Progenitor cell of endocrine pancreas (in vitro differentiated cells): ENCODE measurements around the gene CHIC2. TPM values are rescaled to one million over a fixed set of nuclear protein-coding genes. Genes with fewer than 3 reads are reported as not detected.

Source experiments
- DNase-seq: peaks from one replicate; pipeline ENCODE4 v3.0.0; 2021; ENCODE audit warnings: low spot score; ENCODE audit not compliant: unreplicated experiment
- H3K27ac Mint-ChIP-seq: 2 replicates; pipeline ENCODE4 v1.8.0; 2021; ENCODE audit warnings: mild to moderate bottlenecking, moderate library complexity, mixed read lengths
- H3K27me3 Mint-ChIP-seq: 2 replicates; pipeline ENCODE4 v1.8.0; 2021; ENCODE audit warnings: mixed read lengths
- H3K36me3 Mint-ChIP-seq: 2 replicates; pipeline ENCODE4 v1.8.0; 2022; ENCODE audit warnings: mixed read lengths; ENCODE audit not compliant: insufficient read depth
- H3K4me1 Mint-ChIP-seq: 2 replicates; pipeline ENCODE4 v1.8.0; 2021; ENCODE audit warnings: low read depth, mixed read lengths
- H3K4me3 Mint-ChIP-seq: 2 replicates; pipeline ENCODE4 v1.8.0; 2021; ENCODE audit warnings: low read depth, mild to moderate bottlenecking, moderate library complexity, mixed read lengths
- H3K9me3 Mint-ChIP-seq: 2 replicates; pipeline ENCODE4 v1.8.0; 2021; ENCODE audit warnings: low read depth, mixed read lengths
- CTCF ChIP-seq: fragments of 200-600 bp; sonication (generic); IDR thresholded peaks from one replicate; pipeline ENCODE4 v1.5.0; 2021; ENCODE audit warnings: antibody characterized with exemption, mild to moderate bottlenecking; ENCODE audit not compliant: unreplicated experiment
- total RNA-seq: library from RNA; stranded (reverse); gene quantifications from 2 replicates; pipeline ENCODE4 v1.2.1, GENCODE V29; 2021

CHIC2 gene
- total RNA-seq, 1 donor from 2014 or later: 15.6 TPM

GRCh38 chr4:54063229-54063628 is 1.2 kb downstream of the CHIC2 start:
- peaks cover 23% of the 10 kb centered on the region for H3K4me1 Mint-ChIP-seq
- peak overlapping the region; percentile 95 for H3K27ac Mint-ChIP-seq
- no peaks in the 10 kb centered on the region for H3K9me3 Mint-ChIP-seq
- TF ChIP-seq CTCF: no peak
- peaks cover 7% of the 10 kb centered on the region for H3K27me3 Mint-ChIP-seq
- peak overlapping the region; percentile 91 for H3K4me3 Mint-ChIP-seq
- no peak for DNase-seq
- no peaks in the 10 kb centered on the region for H3K36me3 Mint-ChIP-seq

GRCh38 chr4:54062392-54062791 is 2.0 kb downstream of the CHIC2 start:
- H3K9me3 Mint-ChIP-seq: no peaks in the 10 kb centered on the region
- no peak for TF ChIP-seq CTCF
- H3K36me3 Mint-ChIP-seq: no peaks in the 10 kb centered on the region
- H3K27me3 Mint-ChIP-seq: peaks cover 5% of the 10 kb centered on the region
- no peak overlapping the region for H3K27ac Mint-ChIP-seq
- H3K4me3 Mint-ChIP-seq: peak overlapping the region; percentile 91
- no peak for DNase-seq
- peaks cover 24% of the 10 kb centered on the region for H3K4me1 Mint-ChIP-seq

GRCh38 chr4:54061873-54062272 is 2.5 kb downstream of the CHIC2 start:
- no peak for DNase-seq
- H3K4me3 Mint-ChIP-seq: no peak overlapping the region
- H3K27ac Mint-ChIP-seq: peak overlapping the region; percentile 69
- TF ChIP-seq CTCF: no peak
- peaks cover 4% of the 10 kb centered on the region for H3K27me3 Mint-ChIP-seq
- H3K9me3 Mint-ChIP-seq: no peaks in the 10 kb centered on the region
- peaks cover 22% of the 10 kb centered on the region for H3K4me1 Mint-ChIP-seq
- no peaks in the 10 kb centered on the region for H3K36me3 Mint-ChIP-seq

- Mint-ChIP-seq H3K27me3 (peaks cover 4% of the 10 kb centered on the region), H3K4me3 (no peak overlapping the region), H3K4me1 (peaks cover 20% of the 10 kb centered on the region), H3K9me3 (no peaks in the 10 kb centered on the region), H3K27ac (no peak overlapping the region), H3K36me3 (no peaks in the 10 kb centered on the region)
- no peak for TF ChIP-seq CTCF
- DNase-seq: no peak
These were observed 3.3 kb downstream of the CHIC2 start for GRCh38 chr4:54061067-54061466.

GRCh38 chr4:54060116-54060515 is 4.3 kb downstream of the CHIC2 start:
- H3K4me1 Mint-ChIP-seq: peaks cover 20% of the 10 kb centered on the region
- no peaks in the 10 kb centered on the region for H3K9me3 Mint-ChIP-seq
- H3K4me3 Mint-ChIP-seq: no peak overlapping the region
- H3K27me3 Mint-ChIP-seq: no peaks in the 10 kb centered on the region
- TF ChIP-seq CTCF: no peak
- no peak overlapping the region for H3K27ac Mint-ChIP-seq
- no peaks in the 10 kb centered on the region for H3K36me3 Mint-ChIP-seq
- no peak for DNase-seq

GRCh38 chr4:54058171-54058570 is 6.2 kb downstream of the CHIC2 start:
- Mint-ChIP-seq H3K27ac (no peak overlapping the region), H3K36me3 (no peaks in the 10 kb centered on the region), H3K9me3 (no peaks in the 10 kb centered on the region), H3K4me1 (peaks cover 17% of the 10 kb centered on the region), H3K27me3 (no peaks in the 10 kb centered on the region), H3K4me3 (no peak overlapping the region)
- no peak for TF ChIP-seq CTCF
- DNase-seq: no peak
